Sigmoid colon (tissue), 7 donors: ENCODE results near the gene CENPU. TPM values are rescaled to one million over a fixed set of nuclear protein-coding genes. Genes with fewer than 3 reads are reported as not detected.

Experiments used
- DNase-seq: peaks from one replicate; pipeline ENCODE4 v3.0.0-alpha.2; 2019
- H3K27ac ChIP-seq, 4 donors: fragments of 200-600 bp; sonication (generic); one replicate each; pipeline ENCODE4 v1.5.1; 2016 to 2019; ENCODE audit warnings: mild to moderate bottlenecking in 1 of 4
- H3K27me3 ChIP-seq, 3 donors: fragments of 200-600 bp; sonication (generic); one replicate each; pipeline ENCODE4 v1.5.1; 2019; ENCODE audit warnings: mild to moderate bottlenecking in 1 of 3
- H3K36me3 ChIP-seq, 4 donors: fragments of 200-600 bp; sonication (generic); one replicate each; pipeline ENCODE4 v1.5.1; 2016 to 2019
- H3K4me1 ChIP-seq, 4 donors: fragments of 200-600 bp; sonication (generic); one replicate each; pipeline ENCODE4 v1.5.1; 2017 to 2019
- H3K4me3 ChIP-seq, 4 donors: fragments of 200-600 bp; sonication (generic); one replicate each; pipeline ENCODE4 v1.5.1; 2017 to 2019; ENCODE audit warnings: mild to moderate bottlenecking in 2 of 4, moderate library complexity in 1 of 4
- H3K9me3 ChIP-seq, 4 donors: fragments of 200-600 bp in 3 of 4; sonication (generic) in 3 of 4; one replicate each; pipeline versions ENCODE4 v1.5.1 to v1.6.1; 2013 to 2019
- EP300 ChIP-seq, 4 donors: sonication (generic); formaldehyde crosslinking; IDR thresholded peaks; one replicate each; pipeline ENCODE4 v1.6.1; 2017; ENCODE audit warnings: antibody characterized with exemption in 4 of 4
- POLR2A ChIP-seq, 2 donors: fragments of 450-650 bp; IDR thresholded peaks; one replicate each; pipeline ENCODE4 v1.6.1; 2016; ENCODE audit warnings: antibody characterized with exemption in 2 of 2, mild to moderate bottlenecking in 2 of 2, moderate library complexity in 2 of 2
- POLR2AphosphoS5 ChIP-seq, 4 donors: sonication (generic); formaldehyde crosslinking; IDR thresholded peaks; one replicate each; pipeline ENCODE4 v1.6.1; 2017; ENCODE audit warnings: antibody characterized with exemption in 4 of 4
- WGBS, 2 donors: extraction: QIAGEN DNeasy Blood & Tissue Kit; methylation state at CpG; one replicate each; pipeline ENCODE4 v1.1.7; 2013; 5-methylcytosine and 5-hydroxymethylcytosine counted together
- intact Hi-C: fragments of 100-400 bp; cut with DNase I; formaldehyde crosslinking; loops from one replicate; pipeline ENCODE4 v1.15.1; 2023
- polyA plus RNA-seq, 3 donors: library from polyadenylated mRNA; stranded (reverse); fragments of 200-250 nt; gene quantifications; one replicate each; pipeline ENCODE4 v1.2.3, GENCODE V29; 2013
- total RNA-seq, 4 donors: library from RNA; depleted of rRNA; stranded (reverse); fragments of >200 nt; gene quantifications; one replicate each; pipeline ENCODE4 v1.1.0, GENCODE V29; 2016
- TF ChIP-seq, protein P1 (sequence below), 4 experiments: fragments of 450-650 bp in 3 of 4; fragments of 200-600 bp in 1 of 4; IDR thresholded peaks; one replicate each; pipeline ENCODE4 v1.5.1; 2016 to 2019; ENCODE audit warnings: antibody characterized with exemption in 4 of 4, mild to moderate bottlenecking in 3 of 4, moderate library complexity in 2 of 4
- donor health status: healthy with polysubstance abuse.
- donor health status: Bipolar disorder and iron deficiency.
- donor health status: healthy.

CENPU gene
- total and polyA plus RNA-seq, 7 donors, result 0.95 to 14.4 (median 2.8) TPM; not detected in 1

GRCh38 chr4:184681916-184682315 is 52.0 kb downstream of the CENPU start:
- Histone ChIP-seq H3K4me3 (no peak overlapping the region), H3K9me3 (no peaks in the 10 kb centered on the region), H3K27me3 (no peaks in the 10 kb centered on the region), H3K4me1 (no peaks in the 10 kb centered on the region), H3K36me3 (peaks cover 0 to 33% (median 2%) of the 10 kb centered on the region in 4 donors), H3K27ac (no peak overlapping the region)
- no peak for DNase-seq
- no peak for TF ChIP-seq POLR2A (IDR thresholded peaks at IDR 0.05)
- 93 to 98% methylated on average over 1 of the region's 1 CpG for WGBS, 2 donors
- intact Hi-C loops, result no loop called here

DNA sequence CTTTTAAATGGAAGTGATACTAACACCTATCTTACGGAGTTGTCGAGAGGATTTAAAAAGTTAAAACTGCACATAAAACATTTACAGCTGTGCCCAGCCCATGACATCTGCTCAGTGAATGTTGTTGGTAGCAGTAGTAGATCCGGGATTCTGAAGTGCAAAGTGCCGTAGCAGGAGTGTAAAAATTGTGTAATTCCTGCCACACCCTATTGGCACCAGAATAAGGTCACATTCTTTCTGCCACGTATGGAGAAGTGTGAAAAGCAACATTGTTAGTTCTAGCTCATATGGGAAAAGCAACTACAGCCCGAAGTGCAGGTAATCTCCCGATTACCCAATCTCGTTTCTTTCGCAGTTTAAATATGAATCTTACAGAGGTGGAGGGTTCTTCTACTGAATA is 53.2 kb downstream of the CENPU start:
- intact Hi-C loops, result no loop called here
- Histone ChIP-seq H3K4me1 (no peaks in the 10 kb centered on the region), H3K27me3 (no peaks in the 10 kb centered on the region), H3K9me3 (no peaks in the 10 kb centered on the region), H3K27ac (no peak overlapping the region), H3K4me3 (no peak overlapping the region), H3K36me3 (peaks cover 0 to 21% (median 2%) of the 10 kb centered on the region in 4 donors)
- 19 to 67% methylated on average over 9 of the region's 9 CpGs for WGBS, 2 donors
- TF ChIP-seq POLR2A (IDR thresholded peaks at IDR 0.05) (no peak), POLR2AphosphoS5 (IDR thresholded peaks at IDR 0.05) (no peak), EP300 (IDR thresholded peaks at IDR 0.05) (no peak)
- TF ChIP-seq, protein P1, sequence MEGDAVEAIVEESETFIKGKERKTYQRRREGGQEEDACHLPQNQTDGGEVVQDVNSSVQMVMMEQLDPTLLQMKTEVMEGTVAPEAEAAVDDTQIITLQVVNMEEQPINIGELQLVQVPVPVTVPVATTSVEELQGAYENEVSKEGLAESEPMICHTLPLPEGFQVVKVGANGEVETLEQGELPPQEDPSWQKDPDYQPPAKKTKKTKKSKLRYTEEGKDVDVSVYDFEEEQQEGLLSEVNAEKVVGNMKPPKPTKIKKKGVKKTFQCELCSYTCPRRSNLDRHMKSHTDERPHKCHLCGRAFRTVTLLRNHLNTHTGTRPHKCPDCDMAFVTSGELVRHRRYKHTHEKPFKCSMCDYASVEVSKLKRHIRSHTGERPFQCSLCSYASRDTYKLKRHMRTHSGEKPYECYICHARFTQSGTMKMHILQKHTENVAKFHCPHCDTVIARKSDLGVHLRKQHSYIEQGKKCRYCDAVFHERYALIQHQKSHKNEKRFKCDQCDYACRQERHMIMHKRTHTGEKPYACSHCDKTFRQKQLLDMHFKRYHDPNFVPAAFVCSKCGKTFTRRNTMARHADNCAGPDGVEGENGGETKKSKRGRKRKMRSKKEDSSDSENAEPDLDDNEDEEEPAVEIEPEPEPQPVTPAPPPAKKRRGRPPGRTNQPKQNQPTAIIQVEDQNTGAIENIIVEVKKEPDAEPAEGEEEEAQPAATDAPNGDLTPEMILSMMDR (IDR thresholded peaks at IDR 0.05), result no peak
- DNase-seq, result no peak

- Histone ChIP-seq H3K36me3 (peaks cover 0 to 46% (median 13%) of the 10 kb centered on the region in 4 donors), H3K27me3 (no peaks in the 10 kb centered on the region), H3K4me1 (no peaks in the 10 kb centered on the region), H3K4me3 (no peak overlapping the region), H3K27ac (no peak overlapping the region), H3K9me3 (no peaks in the 10 kb centered on the region)
- DNase-seq, result no peak
- intact Hi-C loops, result no loop called here
- 88 to 91% methylated on average over 3 of the region's 3 CpGs for WGBS, 2 donors
- TF ChIP-seq EP300 (IDR thresholded peaks at IDR 0.05) (no peak), POLR2A (IDR thresholded peaks at IDR 0.05) (no peak)
- TF ChIP-seq, protein P1 (IDR thresholded peaks at IDR 0.05), result no peak
Measured at GRCh38 chr4:184675821-184676492, 57.9 kb downstream of the CENPU start.

DNA sequence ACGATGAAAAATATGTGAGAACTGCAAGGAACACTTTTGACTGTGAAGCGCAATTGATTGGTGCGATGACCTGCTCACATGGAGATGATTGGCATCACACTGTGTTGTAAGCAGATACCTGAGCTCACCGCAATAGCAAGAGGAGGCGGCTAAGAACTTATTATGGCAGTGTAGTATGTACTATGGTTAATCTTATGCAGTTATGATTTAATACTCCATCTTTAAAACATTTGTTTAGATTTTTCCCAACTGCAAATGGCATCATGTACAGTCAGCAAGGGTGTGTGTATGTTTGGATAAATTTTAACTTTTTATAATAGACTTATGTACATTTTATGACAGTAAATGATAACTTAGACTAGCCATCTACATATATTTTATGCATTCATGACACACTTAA is 58.9 kb downstream of the CENPU start:
- WGBS, 2 donors, result 85 to 97% methylated on average over 5 of the region's 5 CpGs
- Histone ChIP-seq H3K27ac (no peak overlapping the region), H3K4me3 (no peak overlapping the region), H3K36me3 (peaks cover 0 to 55% (median 13%) of the 10 kb centered on the region in 4 donors), H3K9me3 (no peaks in the 10 kb centered on the region), H3K4me1 (no peaks in the 10 kb centered on the region), H3K27me3 (no peaks in the 10 kb centered on the region)
- TF ChIP-seq POLR2A (IDR thresholded peaks at IDR 0.05), result no peak
- TF ChIP-seq EP300 (IDR thresholded peaks at IDR 0.05), result no peak
- TF ChIP-seq POLR2AphosphoS5 (IDR thresholded peaks at IDR 0.05), result no peak
- TF ChIP-seq, protein P1 (IDR thresholded peaks at IDR 0.05), result no peak
- no peak for DNase-seq
- intact Hi-C loops, result no loop called here

- no peaks in the 10 kb centered on the region for H3K27me3 ChIP-seq
- no peak for TF ChIP-seq POLR2AphosphoS5 (IDR thresholded peaks at IDR 0.05)
- TF ChIP-seq, protein P1 (IDR thresholded peaks at IDR 0.05), result no peak
- TF ChIP-seq POLR2A (IDR thresholded peaks at IDR 0.05), result no peak
- TF ChIP-seq EP300 (IDR thresholded peaks at IDR 0.05), result no peak
- H3K9me3 ChIP-seq, result no peaks in the 10 kb centered on the region
- DNase-seq, result no peak
- no peak overlapping the region for H3K27ac ChIP-seq
- 94 to 96% methylated on average over 4 of the region's 4 CpGs for WGBS, 2 donors
- H3K4me1 ChIP-seq, result no peaks in the 10 kb centered on the region
- intact Hi-C loops, result no loop called here
- H3K36me3 ChIP-seq, result peaks cover 0 to 60% (median 13%) of the 10 kb centered on the region in 4 donors
- no peak overlapping the region for H3K4me3 ChIP-seq
Measured at GRCh38 chr4:184674011-184674410, 59.9 kb downstream of the CENPU start.
